Type B pancreatic cell (in vitro differentiated cells): ENCODE data around the gene HSPB1. TPM values are rescaled to one million over a fixed set of nuclear protein-coding genes. Genes with fewer than 3 reads are reported as not detected.
A peak's percentile ranks its signal among the peaks of the same experiment; 100 is the strongest.
"Not testable (repeated sequence)": the region's sequence is repeated elsewhere in the genome, so short reads cannot be mapped to it uniquely, and the experiment has no call there.

Experiments
- DNase-seq: peaks from one replicate; pipeline ENCODE4 v3.0.0; 2021; ENCODE audit warnings: mixed read lengths; ENCODE audit not compliant: unreplicated experiment; ENCODE audit errors: extremely low spot score
- H3K27ac Mint-ChIP-seq: 2 replicates; pipeline ENCODE4 v1.8.0; 2021; ENCODE audit warnings: mild to moderate bottlenecking, mixed read lengths
- H3K27me3 Mint-ChIP-seq: 2 replicates; pipeline ENCODE4 v1.8.0; 2021; ENCODE audit warnings: mixed read lengths
- H3K36me3 Mint-ChIP-seq: 2 replicates; pipeline ENCODE4 v1.8.0; 2021; ENCODE audit warnings: mixed read lengths
- H3K4me1 Mint-ChIP-seq: one replicate; pipeline ENCODE4 v1.8.0; 2021; ENCODE audit warnings: mixed read lengths; ENCODE audit not compliant: unreplicated experiment
- H3K4me3 Mint-ChIP-seq: 2 replicates; pipeline ENCODE4 v1.8.0; 2021; ENCODE audit warnings: mild to moderate bottlenecking, mixed read lengths
- H3K9me3 Mint-ChIP-seq: 2 replicates; pipeline ENCODE4 v1.8.0; 2021; ENCODE audit warnings: mixed read lengths
- CTCF ChIP-seq: fragments of 200-600 bp; sonication (generic); conservative IDR thresholded peaks from 2 replicates; pipeline ENCODE4 v1.5.0; 2021; ENCODE audit warnings: antibody characterized with exemption, mild to moderate bottlenecking
- total RNA-seq: library from RNA; stranded (reverse); gene quantifications from 2 replicates; pipeline ENCODE4 v1.2.1, GENCODE V29; 2021; ENCODE audit warnings: low replicate concordance

HSPB1 gene
- total RNA-seq, 1 donor from 2014 or later = 228 TPM

- no peaks in the 10 kb centered on the region for H3K9me3 Mint-ChIP-seq
- no peak overlapping the region for H3K4me3 Mint-ChIP-seq
- peaks cover 64% of the 10 kb centered on the region for H3K27me3 Mint-ChIP-seq
- H3K4me1 Mint-ChIP-seq = peaks cover 2% of the 10 kb centered on the region
- H3K27ac Mint-ChIP-seq = no peak overlapping the region
- H3K36me3 Mint-ChIP-seq = no peaks in the 10 kb centered on the region
- TF ChIP-seq CTCF = no peak
- DNase-seq = no peak
These were observed 34.6 kb upstream of the HSPB1 start for GRCh38 chr7:76267894-76268183.

GRCh38 chr7:76268376-76268775, 34.1 kb upstream of the HSPB1 start:
- Mint-ChIP-seq H3K4me1 (peaks cover 5% of the 10 kb centered on the region), H3K27ac (no peak overlapping the region), H3K4me3 (peak overlapping the region; percentile 52), H3K9me3 (no peaks in the 10 kb centered on the region), H3K27me3 (peaks cover 64% of the 10 kb centered on the region), H3K36me3 (no peaks in the 10 kb centered on the region)
- no peak for TF ChIP-seq CTCF
- no peak for DNase-seq

GRCh38 chr7:76269895-76270294, 32.6 kb upstream of the HSPB1 start:
- Mint-ChIP-seq H3K4me1 (peaks cover 5% of the 10 kb centered on the region), H3K4me3 (peak overlapping the region; percentile 8), H3K9me3 (no peaks in the 10 kb centered on the region), H3K36me3 (no peaks in the 10 kb centered on the region), H3K27ac (no peak overlapping the region), H3K27me3 (peaks cover 74% of the 10 kb centered on the region)
- TF ChIP-seq CTCF = no peak
- no peak for DNase-seq

- not testable (repeated sequence) for DNase-seq, H3K9me3 Mint-ChIP-seq, H3K27ac Mint-ChIP-seq, H3K4me1 Mint-ChIP-seq, H3K4me3 Mint-ChIP-seq, H3K36me3 Mint-ChIP-seq
- peaks cover 86% of the 10 kb centered on the region for H3K27me3 Mint-ChIP-seq
These were observed 31.1 kb upstream of the HSPB1 start for GRCh38 chr7:76271384-76271783.

GRCh38 chr7:76272142-76272541, 30.3 kb upstream of the HSPB1 start:
- DNase-seq = no peak
- Mint-ChIP-seq H3K27me3 (peaks cover 86% of the 10 kb centered on the region), H3K27ac (no peak overlapping the region), H3K9me3 (no peaks in the 10 kb centered on the region), H3K4me1 (peaks cover 5% of the 10 kb centered on the region), H3K36me3 (no peaks in the 10 kb centered on the region), H3K4me3 (no peak overlapping the region)
- TF ChIP-seq CTCF = no peak

GRCh38 chr7:76272851-76273497, 29.5 kb upstream of the HSPB1 start:
- H3K27me3 Mint-ChIP-seq = peaks cover 91% of the 10 kb centered on the region
- H3K4me3 Mint-ChIP-seq = no peak overlapping the region
- TF ChIP-seq CTCF = no peak
- H3K9me3 Mint-ChIP-seq = no peaks in the 10 kb centered on the region
- no peak for DNase-seq
- no peaks in the 10 kb centered on the region for H3K36me3 Mint-ChIP-seq
- H3K4me1 Mint-ChIP-seq = peaks cover 5% of the 10 kb centered on the region
- no peak overlapping the region for H3K27ac Mint-ChIP-seq
